GM18498 (cell line): ENCODE results near the gene MSH2.
"Not testable (repeated sequence)": the region's sequence is repeated elsewhere in the genome, so short reads cannot be mapped to it uniquely, and the experiment has no call there.

Experiments
- ATAC-seq: cut with Tn5 transposase; IDR thresholded peaks from one replicate; pipeline ENCODE4 v1.9.1; 2021; ENCODE audit warnings: mild to moderate bottlenecking, moderate library complexity; ENCODE audit not compliant: unreplicated experiment

Gene MSH2

DNA sequence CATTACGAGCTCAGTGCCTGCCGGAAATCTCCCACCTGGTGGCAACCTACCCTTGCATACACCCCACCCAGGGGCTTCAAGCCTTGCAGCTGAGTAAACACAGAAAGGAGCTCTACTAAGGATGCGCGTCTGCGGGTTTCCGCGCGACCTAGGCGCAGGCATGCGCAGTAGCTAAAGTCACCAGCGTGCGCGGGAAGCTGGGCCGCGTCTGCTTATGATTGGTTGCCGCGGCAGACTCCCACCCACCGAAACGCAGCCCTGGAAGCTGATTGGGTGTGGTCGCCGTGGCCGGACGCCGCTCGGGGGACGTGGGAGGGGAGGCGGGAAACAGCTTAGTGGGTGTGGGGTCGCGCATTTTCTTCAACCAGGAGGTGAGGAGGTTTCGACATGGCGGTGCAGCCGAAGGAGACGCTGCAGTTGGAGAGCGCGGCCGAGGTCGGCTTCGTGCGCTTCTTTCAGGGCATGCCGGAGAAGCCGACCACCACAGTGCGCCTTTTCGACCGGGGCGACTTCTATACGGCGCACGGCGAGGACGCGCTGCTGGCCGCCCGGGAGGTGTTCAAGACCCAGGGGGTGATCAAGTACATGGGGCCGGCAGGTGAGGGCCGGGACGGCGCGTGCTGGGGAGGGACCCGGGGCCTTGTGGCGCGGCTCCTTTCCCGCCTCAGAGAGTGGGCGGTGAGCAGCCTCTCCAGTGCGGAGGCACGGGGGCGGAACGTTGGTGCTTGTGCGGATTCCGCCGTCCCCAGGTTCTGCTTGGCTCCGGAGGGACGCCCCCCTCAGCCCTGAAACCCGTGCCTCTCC lies at the start of gene MSH2:
TSS of gene MSH2 (plus strand) at position 352 of the 804 bp plus-strand sequence. CDS start at position 388, 36 bp downstream.
- ATAC-seq, result peak; percentile 97

DNA sequence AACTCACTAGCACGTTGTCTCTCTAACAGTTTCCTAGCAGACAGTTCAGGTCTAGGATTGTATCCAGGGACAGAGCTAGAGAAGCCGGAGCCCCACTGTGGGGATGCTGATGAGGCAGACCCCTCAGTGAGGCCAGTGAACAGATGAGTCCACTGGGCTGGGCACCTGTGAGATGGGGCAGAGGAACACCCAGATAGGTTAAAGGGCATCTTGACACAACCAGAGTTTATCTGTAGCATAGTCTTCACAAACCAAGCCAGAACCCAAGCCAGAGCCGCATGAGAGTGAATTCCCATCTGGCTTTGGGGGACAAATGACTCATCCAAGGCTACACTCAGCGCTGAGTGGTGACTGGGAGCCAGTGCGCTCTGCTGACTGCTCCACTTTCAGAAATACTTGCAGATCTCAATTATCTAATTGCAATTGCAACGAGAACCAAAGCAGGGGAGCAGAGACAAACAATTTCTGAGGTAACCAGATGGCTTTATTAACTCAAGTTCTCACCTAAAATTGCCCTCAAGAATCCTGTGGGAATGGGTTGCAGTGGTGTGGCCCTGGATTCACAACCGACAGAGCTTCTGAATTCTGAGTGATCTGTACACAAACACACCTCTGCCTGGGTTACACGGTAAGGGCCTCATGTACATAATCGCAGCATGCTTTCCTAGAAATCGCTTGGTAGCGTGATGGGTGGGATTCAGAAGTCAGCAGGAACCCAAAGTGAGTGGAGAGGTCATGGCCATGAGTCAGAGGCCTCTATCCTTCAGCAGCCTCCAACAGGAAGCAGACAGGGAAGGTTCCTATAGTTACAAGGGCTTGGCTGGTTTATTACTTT lies 48.7 kb upstream of the MSH2 start:
- ATAC-seq, result no peak

DNA sequence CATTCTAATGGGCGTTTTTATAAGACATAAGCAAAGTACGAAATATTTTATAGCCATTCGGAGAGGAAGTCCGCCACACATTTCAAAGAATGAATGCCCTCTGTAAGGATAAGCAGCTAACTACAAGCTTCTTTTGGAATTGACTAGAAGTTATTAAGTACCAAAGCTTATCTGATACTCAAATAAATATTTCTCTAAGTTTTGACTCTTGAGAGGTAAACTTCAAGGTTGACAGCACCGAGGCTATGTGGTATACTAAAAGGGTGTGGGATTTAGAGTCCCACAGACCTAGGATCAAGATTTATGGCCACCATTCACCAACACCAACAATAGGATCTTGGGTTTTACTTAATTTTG lies 48.1 kb upstream of the MSH2 start:
- no peak for ATAC-seq

DNA sequence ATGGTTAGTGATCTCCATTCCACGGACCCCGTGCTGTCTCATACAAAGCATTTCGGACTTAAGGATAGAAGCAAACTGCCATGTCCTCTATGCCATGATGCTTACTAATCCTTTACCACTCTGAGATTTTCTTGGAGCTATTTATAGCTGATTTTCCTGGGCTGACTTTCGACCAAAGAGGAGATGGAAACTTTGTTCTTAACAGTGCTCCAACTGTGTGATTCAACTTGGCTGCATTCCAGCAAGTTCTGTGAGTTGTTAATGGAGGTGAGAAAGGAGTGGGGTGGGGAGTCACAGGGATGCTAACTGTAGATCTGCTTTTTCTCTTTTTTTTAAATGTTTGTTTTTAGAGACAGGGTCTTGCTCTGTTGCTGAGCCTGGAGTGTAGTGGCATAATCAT lies 45.5 kb upstream of the MSH2 start:
- no peak for ATAC-seq

DNA sequence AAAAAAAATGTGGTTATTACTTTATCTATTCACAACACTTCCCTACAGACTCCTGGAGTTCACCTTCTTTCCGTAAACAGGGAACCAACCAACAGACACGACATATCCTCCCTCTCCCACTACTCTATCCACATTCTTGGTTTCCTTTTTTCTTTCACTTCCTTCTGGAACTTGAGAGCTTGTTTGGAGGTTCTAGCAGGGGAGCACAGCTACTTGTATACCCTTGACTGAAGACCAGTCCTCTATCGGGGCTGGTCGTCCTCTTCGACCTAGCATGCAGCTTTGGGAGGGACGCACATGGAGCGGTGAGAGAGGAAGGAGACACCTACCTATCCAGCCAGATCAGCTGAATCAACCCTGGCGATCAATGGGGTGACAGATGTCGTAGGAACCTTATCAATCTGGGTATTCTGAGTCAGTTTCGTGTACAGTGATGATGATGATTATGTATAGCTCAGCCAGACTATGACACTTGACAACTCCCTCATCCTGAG lies 43.5 kb upstream of the MSH2 start:
- ATAC-seq, result no peak

DNA sequence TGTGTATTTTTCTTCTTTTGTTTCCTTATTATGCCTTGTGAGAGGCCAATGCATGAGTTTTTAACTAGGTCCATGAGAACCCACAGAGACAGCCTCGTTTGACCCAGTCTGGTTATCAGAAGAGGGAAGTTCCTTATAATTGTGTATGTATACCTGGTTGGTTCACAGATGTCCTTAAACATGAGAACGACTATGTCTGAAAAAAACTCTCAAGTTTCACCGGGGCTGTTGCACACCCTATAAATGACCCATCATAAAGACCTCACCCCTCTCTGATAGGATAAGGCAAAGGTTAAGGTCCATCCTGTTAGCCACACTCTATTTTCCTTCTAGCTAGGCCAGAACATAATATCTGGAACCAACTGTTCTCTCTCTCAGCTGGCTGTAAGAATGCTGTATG lies 42.7 kb upstream of the MSH2 start:
- ATAC-seq, result no peak

DNA sequence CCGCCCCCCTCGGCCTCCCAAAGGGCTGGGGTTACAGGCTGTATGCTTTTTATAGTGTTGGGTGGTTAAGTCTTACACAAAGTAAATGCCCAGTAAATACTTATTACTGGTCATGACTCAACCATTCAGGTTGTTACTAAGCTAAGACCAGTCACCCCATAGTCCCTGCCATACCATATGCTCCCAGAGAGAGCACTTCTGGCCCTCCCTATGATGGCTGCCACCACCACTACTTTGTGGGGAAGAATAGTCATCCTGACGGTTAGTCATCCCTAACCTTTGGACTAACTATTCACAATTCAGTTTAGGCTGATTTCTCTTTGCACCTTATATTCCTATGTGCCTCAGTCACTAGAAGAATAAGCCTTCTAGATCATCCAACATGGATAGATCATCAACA lies 42.0 kb upstream of the MSH2 start:
- ATAC-seq, result no peak

DNA sequence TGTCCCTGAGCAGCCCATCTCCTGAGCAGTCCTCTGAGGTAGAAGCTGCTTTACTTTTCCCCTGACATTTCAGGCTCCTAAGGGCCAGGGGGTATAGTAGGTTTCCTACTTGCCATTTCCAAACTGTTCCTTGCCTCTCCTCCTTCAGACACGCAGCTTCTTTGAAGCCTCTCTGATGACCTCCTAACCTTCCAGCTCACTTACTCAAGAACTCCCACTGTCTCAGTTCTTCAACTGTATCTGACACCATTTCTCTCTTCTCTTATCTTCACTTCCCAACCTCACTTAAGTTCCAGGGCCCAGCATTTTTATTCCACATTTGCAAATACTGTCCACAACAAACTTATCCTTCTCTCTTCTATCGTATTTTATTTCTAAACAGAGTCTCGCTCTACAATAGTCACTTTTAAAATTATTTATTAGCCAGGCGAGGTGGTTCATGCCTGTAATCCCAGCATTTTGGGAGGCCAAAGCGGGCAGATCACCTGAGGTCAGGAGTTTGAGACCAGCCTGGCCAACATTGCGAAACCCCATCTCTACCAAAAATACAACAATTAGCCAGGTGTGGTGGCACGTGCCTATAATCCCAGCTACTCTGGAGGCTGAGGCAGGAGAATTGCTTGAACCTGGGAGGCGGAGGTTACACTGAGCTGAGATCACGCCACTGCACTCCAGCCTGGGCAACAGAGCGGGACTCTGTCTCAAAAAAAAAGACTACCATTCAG lies 41.3 kb upstream of the MSH2 start:
- ATAC-seq, result not testable (repeated sequence)

DNA sequence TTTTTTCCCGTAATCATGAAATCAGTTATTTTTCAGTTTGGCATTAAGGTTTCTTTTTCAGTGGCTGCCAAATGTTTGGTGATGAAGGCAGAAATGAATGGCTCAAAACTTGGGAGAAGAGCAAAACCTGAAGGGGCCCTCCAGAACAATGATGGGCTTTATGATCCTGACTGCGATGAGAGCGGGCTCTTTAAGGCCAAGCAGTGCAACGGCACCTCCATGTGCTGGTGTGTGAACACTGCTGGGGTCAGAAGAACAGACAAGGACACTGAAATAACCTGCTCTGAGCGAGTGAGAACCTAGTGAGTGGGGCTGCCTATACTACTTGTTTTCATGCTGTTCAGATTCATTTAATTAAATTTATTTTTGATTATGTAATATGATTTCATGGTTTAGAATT lies 29.2 kb upstream of the MSH2 start:
- no peak for ATAC-seq

DNA sequence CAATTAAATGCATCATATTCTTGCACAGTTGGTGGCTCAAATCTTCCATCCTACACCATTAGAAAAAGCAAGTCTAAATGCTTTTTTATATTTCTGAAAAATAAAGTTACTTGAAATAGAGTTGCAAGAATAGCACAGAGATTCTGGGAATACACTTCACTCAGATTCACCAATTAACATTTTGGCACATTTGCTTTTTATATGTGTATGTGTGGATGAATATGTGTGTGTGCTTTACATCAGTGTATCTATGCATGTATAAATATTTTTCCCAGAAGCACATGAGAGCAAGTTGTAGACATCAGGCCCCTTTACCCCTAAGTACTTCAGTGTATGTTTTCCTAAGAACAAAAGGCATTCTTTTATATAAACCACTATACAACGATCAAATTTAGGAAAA lies 27.6 kb upstream of the MSH2 start:
- no peak for ATAC-seq

DNA sequence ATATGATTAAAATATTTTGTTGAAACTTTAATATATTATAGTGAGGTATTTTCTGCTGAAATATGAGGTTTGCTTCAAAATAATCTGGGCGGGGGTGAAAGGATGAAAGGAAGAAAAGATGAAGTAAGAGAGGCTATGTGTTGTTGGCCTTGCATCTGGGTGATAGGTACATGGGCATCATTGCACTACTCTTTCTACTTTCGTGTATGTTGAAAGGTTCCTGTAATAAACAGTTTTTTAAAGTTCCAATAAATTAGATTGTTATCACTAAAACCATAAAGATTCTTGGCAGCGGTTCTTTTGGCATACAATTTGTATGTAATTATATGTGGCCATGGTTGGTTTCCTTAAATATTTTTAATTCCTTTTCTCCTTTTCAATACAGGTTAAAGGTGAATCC lies 23.6 kb upstream of the MSH2 start:
- no peak for ATAC-seq

DNA sequence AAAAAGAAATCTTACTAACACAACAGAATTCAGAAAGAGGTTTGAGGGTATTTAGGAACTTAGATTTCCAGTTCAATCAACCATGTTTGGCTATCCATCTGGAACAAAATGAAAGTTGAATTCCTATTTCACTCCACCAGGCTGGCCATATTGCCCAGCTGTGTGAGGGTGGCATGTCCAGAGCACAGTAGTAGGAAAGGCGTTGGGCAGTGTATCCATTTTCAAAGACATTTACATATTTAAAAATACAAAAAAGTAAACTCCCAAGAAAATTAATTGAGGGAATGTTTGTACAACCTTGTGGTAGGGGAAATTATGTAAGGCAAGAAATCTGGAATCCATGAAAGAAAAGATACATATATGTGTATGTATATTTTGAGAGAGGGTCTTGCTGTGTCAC lies 21.5 kb upstream of the MSH2 start:
- ATAC-seq, result no peak

DNA sequence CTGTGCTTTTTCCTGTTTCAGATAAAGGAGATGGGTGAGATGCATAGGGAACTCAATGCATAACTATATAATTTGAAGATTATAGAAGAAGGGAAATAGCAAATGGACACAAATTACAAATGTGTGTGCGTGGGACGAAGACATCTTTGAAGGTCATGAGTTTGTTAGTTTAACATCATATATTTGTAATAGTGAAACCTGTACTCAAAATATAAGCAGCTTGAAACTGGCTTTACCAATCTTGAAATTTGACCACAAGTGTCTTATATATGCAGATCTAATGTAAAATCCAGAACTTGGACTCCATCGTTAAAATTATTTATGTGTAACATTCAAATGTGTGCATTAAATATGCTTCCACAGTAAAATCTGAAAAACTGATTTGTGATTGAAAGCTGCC lies 16.4 kb upstream of the MSH2 start:
- ATAC-seq, result no peak

DNA sequence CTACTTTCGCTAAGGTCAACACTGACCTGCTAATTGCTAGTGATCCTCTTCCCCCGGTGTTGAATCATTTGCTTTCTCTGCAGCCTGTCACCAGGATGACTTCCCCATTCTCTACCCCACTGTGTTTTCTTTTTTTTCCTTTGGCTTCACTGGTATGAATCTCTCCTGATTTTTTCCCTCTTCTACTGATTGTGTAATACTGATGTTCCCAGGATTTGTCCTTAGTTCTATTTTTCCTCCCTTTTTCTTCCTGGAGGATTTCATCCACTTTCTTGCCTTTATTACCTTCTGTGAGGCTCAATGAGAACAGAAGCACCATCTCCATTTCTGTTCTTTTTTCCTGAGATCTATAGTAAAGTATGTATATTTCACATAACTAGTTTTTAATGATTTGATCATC lies 14.1 kb upstream of the MSH2 start:
- no peak for ATAC-seq

DNA sequence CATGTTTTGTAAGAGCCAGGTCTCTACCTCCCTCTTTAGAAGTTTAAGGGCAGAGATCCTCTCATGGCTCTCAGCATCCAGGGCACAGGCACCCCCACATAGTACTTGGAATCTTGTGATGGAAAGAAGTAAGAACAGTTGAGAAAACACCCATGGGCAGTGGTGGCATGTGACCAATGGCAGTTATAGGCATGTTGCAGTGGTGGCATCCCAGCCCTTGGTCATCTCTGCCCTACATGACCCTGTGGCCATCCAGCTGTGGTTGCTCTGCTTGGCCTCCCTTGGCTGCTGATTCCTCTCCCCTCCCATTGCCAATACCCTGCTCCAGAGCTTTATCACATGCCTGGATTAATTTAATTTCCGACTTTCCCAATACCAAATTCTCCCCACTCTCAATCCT lies 13.3 kb upstream of the MSH2 start:
- ATAC-seq, result no peak

DNA sequence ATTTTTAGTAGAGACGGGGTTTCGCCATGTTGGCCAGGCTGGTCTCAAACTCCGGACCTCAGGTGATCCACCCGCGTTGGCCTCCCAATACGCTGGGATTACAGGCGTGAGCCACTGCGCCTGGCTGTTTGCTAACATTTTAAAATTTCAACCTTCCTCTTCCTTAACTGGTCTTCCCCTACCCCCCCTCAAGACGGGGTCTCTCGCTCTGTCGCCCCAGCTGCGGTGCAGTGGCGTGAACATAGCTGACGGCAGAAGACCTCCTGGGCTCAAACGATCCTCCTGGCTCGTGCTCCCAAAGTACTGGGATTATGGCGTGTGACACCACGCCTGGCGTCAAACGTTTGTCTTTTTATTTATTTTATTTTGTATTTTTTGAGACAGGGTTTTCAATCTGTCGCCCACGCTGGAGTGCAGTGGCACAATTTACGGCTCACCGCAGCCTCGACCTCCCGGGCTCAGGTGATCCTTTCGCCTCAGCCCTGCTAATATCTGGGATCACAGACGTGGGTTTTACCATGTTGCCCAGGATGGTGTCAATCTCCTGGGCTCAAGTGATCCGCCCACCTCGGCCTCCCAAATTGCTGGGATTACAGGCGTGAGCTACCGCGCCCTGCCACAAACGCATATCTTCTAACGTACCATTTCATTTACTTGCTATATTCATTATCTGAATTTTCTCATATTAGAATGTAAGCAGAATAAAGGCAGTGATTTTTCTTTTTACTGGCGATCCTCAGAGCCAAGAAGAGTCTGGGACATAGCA lies 984 bp upstream of the MSH2 start:
- ATAC-seq, result no peak

DNA sequence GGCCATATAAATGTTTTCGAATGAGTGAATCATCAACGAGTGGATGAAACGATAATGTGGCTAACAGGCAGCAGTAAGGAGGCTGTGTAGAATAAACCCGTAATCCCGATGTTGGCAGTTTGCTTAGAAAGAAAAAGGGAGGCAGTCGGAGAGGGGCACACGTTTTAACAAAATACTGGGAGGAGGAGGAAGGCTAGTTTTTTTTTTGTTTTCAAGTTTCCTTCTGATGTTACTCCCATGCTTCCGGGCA lies 476 bp upstream of the MSH2 start:
- no peak for ATAC-seq

DNA sequence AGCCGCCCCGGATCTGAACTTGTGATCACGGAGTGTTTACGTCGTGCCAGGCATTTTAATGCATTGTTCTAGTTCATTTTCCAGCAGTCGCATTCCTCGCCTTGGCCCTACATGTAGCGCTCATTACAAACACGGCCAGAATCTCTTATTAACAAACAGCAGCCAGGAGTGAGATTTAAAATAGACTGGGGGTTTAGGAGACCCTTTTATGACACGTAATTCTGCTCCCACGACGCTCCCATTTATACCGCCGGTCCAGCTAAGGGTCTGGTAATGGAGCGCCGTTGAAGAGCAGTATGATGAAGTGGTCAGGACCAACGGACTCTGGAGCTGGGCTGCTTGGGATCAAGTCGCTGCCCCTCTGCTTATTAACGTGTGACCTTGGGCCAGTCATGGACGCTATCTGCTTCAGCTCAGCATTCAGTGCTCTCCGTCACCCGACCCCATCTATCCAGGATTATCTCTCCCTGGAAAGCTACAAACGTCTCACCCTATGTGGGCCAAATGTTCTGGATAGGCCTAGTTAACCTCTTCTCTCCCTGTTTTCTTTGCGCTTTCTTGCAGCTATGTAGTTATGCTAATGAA lies 745 bp downstream of the MSH2 start:
- ATAC-seq, result no peak

DNA sequence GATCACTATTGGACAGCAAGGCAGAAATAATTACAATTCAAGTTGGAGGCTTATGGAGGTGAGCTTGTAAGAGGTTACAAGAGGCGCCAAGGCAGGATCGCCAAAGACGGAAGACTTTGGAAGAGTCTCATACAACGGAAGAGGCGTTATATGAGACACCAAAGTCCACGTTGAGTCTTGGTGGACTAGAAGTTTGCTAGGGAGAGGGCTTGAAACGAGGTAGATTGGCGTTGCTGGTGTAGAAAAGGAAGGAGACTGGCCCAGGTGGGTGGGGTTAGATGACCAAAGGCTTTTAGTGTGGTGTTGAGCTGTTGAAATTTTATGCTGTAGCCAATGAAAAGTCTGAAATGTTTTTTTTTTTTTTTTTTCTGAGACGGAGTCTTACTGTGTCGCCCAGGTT lies 1.4 kb downstream of the MSH2 start:
- no peak for ATAC-seq

DNA sequence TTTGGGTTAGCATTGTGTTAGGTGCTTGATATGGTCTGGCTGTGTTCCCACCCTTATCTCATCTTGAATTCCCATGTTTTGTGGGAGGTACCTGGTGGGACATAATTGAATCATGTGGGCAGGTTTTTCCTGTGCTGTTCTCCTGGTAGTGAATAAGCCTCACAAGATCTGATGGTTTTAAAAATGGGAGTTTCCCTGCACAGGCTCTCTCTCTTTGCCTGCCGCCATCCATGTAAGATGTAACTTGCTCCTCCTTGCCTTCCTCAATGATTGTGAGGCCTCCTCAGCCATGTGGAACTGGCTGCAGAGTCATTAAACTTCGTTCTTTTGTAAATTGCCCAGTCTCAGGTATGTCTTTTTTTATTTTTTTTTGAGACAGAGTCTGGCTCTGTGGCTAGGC lies 2.8 kb downstream of the MSH2 start:
- ATAC-seq, result no peak
